Activated CD4-positive, alpha-beta T cell treated with anti-CD3 and anti-CD28 coated beads, Interleukin-2, Interleukin-6, amounts not matched to agents 100 ng/mL and 50 ng/mL, durations not matched to agents 16 hours and 8 hours (primary cell): ENCODE data around the gene HSD11B2.
"Not testable (repeated sequence)": the region's sequence is repeated elsewhere in the genome, so short reads cannot be mapped to it uniquely, and the experiment has no call there.

Experiments used
- DNase-seq: peaks from one replicate; pipeline ENCODE4 v3.0.0-alpha.2; 2020

The HSD11B2 gene

DNA sequence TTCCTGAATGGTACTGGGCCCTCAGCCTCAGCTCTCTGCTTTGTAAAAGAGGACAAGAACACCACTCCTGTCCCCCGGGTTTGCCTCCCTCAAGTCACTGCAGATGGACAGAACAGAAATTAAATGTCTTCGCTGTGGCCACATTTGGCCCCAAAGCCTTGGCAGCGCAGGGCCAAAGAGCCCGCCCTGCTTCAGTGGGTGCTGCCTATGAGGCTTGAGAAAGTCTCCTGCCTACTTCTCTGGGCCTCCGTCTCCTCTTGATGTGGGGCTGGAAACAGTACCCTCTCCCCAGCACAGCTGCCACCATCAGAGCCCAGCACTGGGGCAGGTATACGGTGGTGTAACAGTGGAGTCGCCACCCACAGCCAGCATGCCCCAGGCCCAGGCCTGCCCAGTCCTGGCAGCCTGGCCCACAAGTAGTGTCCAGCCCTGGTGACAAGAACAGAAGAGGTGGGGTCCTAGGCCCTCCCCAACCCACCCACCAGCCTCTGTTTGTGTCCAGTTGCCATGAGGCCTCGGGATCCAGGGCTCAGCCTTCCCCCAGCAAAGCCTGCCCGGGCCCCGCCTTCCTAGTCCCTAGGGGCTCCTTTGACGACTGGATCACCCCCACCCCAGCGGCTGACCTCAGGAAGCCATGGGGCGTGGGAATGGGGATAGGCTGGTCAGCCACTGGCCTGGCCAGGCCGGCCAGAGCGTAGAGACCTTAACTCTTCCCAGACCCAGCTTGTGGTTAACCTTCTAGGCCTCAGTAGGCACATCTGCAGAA, 33.7 kb upstream of the HSD11B2 start:
- DNase-seq = no peak

DNA sequence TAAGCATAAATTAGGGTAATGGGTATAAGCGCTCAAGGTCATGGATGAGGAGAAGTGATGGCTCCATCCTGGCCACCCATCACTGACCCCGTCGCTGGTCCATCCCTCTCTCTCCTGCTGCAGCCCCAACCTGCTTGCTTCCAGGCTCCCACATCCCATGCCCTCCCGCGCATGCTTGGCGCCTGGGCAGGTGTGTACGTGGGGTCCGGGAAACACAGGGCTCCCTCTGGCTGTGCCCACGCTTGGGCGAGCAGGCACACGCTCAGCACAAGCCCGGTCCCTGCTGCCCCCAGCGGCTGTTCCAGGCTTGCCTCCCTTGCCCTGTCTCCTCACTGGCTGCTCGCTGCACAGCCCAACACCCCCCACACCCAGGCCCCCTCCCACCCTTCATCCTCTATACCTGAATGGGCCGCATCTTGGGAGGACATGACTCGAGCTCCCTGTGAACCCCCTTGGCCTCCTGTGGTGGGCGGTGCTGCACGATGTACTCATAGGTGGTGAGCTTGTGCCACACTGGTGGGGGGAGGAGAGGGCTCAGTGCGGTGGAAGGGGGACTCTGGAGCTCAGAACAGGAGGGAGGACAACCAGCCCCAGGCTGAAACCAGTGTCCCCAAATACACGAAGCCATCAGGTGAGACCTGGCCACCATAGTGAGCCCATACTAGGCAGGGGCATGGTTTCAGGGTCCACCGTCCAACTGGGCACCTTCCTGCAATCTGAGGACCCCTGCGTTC, 32.9 kb upstream of the HSD11B2 start:
- no peak for DNase-seq

DNA sequence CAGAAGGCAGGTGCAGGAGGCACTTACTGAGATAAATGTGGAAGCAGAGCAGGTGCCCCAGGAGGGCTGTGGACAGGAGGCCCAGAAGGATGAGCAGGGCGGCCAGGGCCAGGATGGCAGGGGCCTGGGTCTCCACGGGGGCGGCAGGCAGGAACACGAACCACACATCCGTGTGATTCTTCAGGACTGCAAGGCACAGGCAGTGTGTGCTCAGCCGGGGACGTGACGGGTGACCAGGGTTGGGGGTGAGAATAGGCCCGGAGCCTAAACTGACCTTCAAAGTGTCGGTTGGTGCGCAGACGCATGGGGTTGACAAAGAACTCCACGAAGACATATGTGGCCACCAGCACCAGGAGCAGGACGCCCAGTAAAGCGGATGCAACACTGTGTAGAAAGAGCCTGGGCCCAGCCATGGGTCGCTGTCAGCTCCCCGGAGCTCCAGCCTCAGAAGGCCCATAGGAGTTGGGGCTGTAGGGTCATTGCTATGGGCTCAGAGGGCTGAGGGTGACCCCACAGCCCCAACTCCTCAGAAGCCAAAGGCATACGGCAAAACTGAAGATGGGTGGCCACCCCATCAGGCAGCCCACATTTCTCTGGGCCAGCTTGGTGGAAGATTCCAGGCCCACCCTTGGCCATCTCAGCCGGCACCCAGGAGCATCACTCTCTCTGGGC, 32.2 kb upstream of the HSD11B2 start:
- DNase-seq = no peak

DNA sequence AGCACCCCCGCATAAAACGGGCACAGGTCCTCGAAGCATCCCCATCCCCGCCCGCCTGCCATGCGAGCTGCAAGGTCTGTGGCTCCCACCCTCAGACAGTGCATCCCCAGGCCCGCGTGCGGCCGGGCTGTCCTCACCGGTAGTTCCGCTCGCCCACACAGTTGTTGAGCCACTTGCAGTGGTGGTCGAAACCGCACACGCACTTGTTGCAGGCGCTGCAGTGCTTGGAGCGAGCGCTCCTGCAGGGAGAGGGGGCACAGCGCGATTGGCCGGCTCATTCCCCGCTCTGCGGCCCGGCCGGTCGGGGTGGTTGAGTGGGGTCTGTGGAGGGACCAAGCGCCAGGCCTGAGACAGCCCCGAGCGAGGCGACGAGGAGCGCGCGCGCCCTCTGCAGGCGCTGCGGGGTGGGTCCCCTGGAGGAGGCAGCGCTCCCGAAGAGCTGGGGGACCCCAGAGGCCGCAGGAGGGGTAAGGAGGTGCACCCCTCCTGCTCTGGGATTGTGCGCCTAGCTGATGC, 31.6 kb upstream of the HSD11B2 start:
- DNase-seq = peak; percentile 64

DNA sequence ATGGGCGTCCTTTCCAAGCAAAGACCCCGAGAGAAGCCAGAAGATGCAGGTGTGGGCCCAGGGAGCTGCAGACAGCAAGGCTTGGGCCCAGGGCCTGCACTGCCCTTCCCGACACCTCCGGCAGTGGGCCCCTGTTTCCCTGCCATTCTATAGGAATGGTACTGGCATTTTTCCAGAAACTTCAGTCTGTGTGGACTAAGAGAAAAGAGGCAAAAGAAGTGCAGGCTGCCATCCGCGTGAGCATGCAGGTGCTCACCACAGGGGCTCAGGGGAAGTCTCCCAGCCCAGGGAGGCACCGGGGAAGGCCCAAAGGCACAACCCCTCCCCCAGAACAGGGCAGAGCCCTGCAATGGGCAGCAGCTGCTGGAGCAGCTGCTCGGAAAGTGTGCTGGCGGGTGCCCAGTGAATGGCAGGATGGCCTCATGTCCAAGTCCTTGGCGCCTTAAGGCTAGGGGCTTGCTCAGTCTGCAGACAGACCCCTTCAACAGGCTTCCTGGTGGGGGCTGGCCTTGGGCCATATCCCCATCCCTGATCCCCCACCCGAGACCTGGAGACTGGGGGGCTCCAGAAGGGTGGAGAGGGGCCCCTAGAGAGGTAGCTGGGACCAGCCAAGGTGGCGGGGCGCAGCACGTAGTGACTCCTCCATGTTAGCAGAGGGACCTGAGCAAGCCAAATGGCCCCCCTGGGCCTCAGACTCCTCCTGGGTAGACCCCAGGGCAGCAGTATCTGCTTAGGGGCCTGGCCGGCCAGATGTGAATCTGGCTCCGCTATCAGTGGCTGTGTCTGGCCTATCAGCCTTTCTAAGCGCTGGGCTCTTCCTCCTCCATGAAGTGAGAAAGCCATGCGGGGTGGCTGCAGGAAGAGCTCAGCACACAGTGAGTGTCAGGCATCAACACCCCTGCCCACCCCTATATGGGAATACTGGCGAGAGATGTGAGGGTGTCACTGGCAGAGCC, 30.9 kb upstream of the HSD11B2 start:
- no peak for DNase-seq

DNA sequence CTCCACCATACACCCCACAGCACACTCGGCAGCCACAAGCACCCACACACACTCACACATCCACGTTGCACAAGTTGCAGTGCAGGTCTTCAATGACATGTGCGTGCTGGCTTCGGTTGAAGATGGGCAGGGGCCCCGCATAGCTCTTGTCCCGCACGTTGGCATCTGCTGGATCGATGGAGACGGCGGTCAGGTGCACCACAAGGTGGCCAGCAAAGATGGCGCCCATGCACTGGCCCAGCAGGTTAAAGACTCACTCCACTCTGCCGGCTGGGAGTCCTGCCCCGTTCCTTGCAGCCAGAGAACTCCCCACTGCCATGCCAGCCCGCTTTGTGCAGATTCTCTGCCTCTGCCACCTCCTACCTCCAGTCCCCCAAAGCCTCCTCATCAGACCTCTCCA, 30.0 kb upstream of the HSD11B2 start:
- DNase-seq = no peak

DNA sequence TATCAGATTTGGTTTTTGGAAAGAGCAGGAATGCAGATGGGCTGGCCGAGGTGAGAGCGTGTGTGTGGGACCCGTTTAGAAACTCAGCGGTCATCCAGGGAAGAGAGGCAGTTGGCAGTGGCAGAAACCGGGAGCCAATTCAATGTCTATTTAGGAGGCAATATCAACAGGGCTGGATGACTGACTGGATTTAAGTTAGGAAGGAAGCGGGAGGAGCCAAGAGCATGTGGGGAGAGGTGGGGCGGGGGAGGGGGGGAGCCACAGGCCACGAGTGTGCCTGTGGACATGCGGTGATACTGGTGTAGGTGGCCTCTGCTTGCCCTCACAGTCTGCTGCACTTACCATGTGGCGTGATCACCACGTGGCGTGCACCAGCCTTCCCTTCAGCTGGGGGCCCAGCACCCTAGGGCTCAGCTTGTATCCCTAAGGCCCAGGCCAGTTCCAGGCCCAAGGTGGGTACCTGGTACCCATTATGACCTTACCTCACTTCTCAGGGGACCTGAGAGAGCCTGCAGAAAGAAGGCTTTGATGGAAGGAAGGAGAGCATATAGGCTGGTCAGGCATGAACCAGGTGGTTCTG, 26.9 kb upstream of the HSD11B2 start:
- no peak for DNase-seq

DNA sequence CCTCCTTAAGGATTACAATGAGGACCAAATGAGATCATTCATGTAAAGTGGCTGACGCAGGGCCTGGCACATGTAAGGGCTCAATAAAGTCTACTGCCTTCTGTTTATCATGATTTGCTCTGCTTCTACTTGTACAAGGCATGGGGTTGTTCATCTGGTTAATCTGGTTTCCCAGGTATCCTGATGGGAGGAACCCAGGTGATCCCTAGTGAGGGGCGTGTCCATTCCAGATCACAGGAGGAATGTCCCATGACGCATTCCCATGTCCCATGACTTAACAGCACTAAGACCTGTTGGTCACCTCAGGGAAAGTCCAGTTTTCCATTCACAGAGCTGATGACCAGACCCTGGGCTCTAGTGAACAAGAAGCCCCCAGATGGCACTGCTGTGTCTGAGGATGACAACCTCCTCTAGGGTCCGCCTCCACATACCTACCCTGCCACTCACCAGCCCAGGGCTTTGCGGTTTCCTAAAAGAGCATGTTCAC, 26.1 kb upstream of the HSD11B2 start:
- DNase-seq = no peak

DNA sequence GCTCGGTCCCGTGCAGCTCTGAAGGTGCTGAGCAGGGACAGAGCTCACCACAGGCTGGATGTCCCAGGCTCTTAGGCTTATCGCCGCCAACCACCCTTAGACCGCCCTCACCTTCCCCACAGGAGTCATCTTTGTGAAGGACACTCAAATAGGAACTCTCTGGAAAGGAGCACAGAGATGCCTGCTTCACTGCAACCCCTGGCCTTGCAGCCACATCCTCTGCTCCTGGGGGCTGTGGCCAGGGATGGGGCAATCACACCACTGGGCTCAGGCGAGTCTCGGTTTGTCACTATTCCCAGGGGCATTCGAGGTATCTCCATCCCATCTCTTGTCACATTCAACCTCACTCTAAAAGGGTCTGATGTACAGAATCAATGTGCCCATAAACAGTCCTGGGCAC, 25.6 kb upstream of the HSD11B2 start:
- no peak for DNase-seq

DNA sequence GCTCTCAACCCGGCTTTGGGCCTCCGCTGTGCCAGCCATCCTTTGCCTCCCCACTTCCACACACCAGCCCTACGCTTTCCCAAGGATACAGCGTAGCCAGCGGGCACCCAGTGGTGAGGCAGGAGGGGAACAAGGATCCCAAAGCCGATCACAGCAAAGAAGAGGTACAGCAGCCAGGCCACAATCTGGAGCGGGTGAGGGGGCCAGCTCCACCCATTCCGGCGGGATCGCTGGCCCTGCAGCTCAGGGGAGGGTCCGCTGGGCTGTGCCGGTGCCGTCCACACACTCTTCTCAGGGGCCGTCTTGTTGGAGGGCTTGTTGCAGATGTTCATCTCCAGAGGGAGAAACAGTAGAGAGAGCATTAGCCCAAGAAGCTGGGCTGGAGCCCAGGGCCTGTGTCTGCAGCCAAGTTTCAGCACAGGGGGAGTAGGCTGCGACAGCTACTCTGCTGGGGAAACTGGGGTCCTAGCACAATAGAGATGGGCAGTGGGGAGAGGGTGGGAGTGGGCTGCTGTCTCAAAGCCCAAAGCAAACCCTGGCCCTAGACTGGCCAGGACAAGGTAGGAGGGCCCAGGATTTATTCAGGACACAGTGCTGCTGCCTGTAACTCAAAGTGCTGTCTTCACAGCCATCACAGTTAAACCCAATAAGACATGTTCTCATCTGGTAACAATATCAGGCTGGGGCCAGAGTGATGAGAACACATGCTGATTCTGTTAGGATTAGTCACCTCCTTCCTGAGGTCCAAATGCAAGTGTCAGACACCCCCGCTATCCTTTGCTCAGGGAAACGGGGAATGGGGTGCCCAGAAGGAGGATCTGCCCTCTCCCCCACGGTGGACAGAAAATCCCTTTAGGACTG, 24.6 kb upstream of the HSD11B2 start:
- DNase-seq = no peak

DNA sequence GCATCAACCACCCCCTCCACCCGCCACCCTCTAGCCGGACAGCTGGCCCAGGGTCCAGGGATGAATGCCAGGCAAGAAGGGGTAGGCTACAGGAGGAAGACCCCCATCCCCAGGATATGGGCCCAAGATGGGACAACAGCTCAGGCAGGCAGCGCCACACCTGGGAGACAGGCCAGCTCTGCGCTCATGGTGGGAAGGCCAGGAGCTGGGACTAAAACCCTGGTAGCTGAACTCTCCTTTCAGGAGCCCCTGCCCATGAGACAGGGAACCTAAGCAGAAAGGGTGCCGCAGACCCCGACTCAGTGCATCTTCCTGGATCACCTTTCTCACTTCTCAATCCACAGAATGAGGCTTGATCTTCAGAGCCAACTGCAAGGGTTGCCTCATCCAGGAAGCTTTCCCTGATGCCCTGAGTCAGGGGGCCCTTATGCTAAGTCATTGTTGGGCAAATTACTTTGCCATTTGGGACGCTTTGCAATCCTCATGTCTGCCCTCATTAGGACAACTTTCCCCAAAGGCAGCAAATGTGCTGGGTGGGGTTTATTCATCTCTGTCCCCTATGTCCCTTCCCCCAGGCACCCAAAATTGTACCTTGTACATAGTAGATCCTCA, 23.6 kb upstream of the HSD11B2 start:
- DNase-seq = no peak

DNA sequence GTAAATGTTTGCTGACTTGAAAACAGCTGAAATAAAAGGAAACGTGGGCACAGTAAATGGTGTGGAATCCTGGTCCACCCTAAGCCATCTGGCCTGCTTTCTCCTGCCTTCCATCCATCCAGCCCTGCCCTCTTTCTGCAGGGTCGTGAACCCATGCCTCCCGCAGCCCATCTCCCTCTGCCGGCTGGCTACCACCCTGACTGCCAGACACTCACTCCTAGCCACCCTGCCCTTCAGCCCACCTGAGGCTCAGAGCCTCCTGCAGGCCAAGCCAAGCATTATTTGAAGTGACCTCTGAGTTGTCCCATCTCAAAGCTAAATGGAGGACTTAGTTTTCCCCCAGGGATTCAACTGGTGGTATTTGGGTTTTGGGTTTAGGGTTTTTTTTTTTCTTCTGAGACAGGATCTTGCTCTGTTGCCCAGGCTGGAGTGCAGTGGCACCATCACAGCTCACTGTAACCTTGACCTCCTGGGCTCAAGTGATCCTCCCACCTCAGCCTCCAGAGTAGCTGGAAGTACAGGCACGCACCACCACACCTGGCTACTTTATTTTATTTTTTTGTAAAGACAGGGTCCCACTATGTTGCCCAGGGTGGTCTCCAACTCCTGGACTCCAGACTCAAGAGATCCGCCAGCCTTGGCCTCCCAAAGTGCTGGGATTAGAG, 23.0 kb upstream of the HSD11B2 start:
- DNase-seq = no peak

DNA sequence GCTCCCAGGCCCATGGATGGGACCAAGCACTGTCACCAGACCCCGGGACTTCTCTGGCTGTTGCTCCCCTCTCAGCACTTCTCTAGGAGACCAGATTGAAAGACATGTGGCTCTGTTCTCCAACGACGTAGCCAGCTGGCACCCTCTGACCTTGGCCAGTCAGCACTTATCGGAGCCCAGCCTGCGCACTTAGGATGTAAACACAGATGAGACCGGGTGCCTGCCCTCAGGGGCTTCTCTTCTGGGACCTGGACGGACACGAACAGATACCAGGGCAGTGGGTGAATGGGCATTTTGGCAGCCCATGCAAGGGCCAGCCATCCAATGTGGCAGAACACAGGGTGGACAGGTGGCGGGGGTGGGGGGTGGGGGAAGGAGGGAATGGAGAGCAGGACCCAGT, 21.3 kb upstream of the HSD11B2 start:
- no peak for DNase-seq

DNA sequence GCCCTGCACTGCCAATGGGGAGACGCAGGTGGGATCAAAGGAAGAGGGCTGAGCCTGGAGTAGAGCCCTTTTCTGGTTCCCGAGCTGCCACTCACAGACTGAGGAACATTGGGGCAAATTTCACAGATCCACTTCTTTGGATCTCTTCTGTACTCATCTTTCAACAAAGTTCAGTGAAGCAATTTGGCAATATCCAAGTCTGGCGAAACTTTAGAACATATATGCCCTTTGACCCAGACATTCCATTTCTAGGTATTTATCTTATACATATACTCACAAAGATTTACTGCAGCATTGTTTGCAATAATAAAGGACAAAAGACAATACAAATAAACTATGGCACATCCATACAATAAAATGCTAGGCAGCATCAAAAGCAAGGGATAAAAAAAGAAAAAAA, 19.6 kb upstream of the HSD11B2 start:
- no peak for DNase-seq

DNA sequence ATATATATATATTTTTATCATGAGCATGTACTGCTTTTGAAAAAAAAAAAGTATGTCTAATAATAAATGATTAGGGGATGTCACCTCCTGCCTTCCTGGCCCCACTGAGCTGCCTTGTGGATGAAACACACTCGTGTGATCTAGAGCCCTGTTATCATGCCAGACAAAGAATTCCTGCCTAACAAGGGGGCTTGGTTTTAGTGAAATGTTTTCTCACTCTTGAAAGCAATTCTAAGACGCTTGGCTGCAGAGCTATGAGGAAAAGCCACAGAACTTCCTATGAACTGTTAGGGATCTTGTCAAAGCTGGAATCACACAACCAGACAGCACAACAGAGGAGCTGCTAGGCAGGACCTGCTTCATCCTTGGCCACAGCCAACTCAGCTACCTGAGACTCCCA, 18.6 kb upstream of the HSD11B2 start:
- no peak for DNase-seq

DNA sequence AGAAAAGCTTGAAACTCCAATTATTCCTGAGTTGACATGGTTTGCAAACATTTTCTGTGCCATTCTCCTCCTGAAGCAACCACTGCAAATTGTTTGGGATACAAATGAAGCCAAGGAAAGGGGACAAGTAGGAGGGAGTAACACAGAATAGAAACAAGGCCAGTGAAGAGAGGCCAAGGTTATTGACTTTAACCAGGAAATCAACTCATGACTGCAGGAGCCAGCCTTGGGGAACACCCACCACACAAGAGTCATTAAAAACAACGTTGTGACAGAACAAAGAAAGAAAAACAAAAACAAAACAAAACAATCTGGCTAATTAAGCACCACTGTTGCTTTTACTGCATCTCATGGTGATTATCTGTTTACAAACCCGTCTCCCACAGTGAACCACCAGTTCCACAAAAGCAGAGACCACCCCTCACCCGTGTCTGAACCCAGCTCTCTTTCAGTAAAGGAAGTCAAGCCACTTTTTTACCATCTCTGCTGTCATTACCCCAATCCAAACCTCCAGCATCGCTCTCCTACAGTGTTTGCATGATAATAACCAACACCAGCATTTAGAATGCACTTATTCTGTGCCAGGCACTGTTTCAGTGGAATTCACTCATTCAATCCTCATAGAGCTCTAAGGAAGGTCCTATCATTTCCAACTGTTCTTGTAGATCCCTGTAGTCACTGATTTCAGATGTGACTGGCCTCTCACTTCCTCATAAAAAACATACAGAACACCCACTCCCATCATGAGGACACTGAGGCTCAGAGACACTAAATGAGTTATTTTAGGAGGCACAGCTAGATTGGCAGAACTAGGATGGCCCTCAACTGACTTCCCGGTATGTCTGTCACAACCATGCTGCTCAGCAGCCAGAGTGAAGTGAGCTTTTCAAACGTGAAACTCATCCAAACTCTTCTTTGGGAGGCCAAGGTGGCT, 16.7 kb upstream of the HSD11B2 start:
- DNase-seq = no peak

DNA sequence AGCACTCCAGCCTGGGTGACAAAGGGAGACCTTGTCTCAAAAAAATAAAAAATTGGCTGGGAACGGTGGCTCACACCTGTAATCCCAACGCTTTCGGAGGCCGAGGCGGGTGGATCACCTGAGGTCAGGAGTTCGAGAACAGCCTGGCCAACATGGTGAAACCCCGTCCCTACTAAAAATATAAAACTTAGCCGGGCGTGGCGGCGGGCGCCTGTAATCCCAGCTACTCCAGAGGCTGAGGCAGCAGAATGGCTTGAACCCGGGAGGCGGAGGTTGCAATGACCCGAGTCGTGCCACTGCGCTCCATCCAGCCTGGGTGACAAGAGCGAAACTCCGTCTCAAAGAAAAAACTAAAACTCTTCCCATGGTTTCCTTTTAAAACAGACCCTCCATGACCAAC, 15.5 kb upstream of the HSD11B2 start:
- DNase-seq = not testable (repeated sequence)

DNA sequence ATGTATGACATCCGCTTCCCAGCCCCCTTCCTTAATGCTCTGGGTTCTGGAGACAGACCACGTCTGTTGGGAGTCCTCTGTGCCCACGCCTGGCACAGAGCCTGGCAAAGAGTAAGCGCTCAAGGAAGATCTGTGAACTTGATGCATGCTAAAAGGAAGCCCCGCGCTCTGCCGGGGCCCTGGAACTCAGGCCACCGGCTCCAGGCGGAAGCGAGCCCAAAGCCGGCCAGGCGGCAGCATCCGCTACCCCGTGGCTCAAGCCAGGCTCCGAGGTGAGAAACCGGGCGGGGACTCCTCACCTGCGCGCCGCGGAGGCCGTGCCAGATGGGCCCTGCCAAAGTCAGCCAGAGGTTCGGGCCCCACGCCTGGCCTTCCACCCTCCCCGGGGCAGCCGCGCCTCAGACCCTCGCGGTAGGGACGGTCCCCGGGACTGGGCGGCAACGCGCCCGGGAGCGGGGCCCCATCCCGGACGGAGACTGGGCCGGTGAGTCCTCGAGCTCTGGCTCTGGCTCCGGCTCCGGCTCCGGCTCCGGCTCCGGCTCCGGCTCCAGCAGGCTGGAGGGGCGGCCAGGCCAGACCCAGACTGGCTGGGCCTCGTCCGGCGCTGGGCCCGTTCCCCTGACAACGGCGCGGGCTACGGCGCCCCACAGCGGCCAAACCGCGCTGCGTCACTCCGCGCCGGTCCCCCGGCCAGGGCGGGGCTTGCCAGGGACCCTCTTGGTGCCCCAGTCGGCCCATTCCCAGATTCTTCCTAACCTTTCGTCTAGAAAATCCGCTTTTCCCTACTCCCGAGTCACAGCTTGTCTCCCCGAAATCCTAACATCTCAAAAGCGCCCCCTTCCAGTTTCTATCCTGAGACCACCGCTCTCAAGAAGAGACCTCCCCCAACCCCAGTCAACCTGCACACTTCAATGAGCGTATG, 14.8 kb upstream of the HSD11B2 start, which contains the start of gene ZDHHC1:
Gene ZDHHC1, minus strand, starts transcription at position 606 of the 922 bp plus-strand sequence. CDS start 8,702 bp downstream, outside the sequence.
- peak; percentile 65 for DNase-seq
